ENCODE data around the gene ALAD.

The ALAD gene

DNA sequence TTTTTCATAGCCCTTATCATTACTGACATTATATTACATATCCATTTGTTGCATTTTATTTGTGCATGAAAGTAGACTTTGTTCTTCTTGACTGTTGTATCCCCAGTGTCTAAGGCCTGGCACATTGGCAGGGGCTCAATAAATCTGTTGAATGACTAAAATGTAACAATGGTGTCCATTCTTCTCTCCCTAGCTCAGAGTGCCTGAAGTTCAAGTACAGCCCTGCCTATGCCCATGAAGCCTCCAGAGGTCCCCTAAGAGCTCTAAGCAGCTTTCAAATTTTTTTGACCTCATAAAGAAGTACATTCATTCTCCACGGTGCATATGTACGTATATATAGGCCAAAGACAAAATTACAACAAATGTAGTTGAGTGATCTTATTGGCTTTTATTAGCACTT lies 55.9 kb downstream of the ALAD start:
- no peaks in the 10 kb centered on the region for H3K27me3 ChIP-seq (replicated peaks in 2 of 5; ENCODE audit: control insufficient read depth in 4 of 5, insufficient read depth in 5 of 5, low read length in 4 of 5)
- no peaks in the 10 kb centered on the region for H3K36me3 ChIP-seq (ENCODE audit: control insufficient read depth in 4 of 4, insufficient read depth in 4 of 4, low read length in 3 of 4)
- no CpG with 5 or more reads among the region's 2 CpGs for WGBS (ENCODE audit: insufficient coverage)
- H3K4me3 ChIP-seq (ENCODE audit: control insufficient read depth in 1 of 7, extremely low read depth in 1 of 7, insufficient read depth in 4 of 7, low read depth in 2 of 7, low read length in 6 of 7): no peak overlapping the region
- POLR2A ChIA-PET: no interaction called here
- peaks cover 13 to 79% (median 53%) of the 10 kb centered on the region in 4 experiments for H3K4me1 ChIP-seq (ENCODE audit: control extremely low read depth in 1 of 4, control insufficient read depth in 4 of 4, insufficient read depth in 4 of 4, low read length in 3 of 4)
- DNase-seq: peak in 2 of 3 donors; percentile 14 to 31
- CTCF ChIA-PET: interaction anchor here (1.1 to 1.3 kb wide), 5 partner anchors 33 to 242 kb away, joined by 3 to 4 read pairs (median 3); no protein-coding TSS in a partner anchor
- H3K27ac ChIP-seq (ENCODE audit: insufficient read depth in 1 of 2, low read depth in 1 of 2, low read length in 2 of 2, poor library complexity in 1 of 2, severe bottlenecking in 2 of 2): peak overlapping the region in 1 of 2 experiments; percentile 17
- no peaks in the 10 kb centered on the region for H3K9me3 ChIP-seq (ENCODE audit: control extremely low read depth in 1 of 5, control insufficient read depth in 4 of 5, insufficient read depth in 2 of 5, low read depth in 1 of 5, low read length in 4 of 5)

DNA sequence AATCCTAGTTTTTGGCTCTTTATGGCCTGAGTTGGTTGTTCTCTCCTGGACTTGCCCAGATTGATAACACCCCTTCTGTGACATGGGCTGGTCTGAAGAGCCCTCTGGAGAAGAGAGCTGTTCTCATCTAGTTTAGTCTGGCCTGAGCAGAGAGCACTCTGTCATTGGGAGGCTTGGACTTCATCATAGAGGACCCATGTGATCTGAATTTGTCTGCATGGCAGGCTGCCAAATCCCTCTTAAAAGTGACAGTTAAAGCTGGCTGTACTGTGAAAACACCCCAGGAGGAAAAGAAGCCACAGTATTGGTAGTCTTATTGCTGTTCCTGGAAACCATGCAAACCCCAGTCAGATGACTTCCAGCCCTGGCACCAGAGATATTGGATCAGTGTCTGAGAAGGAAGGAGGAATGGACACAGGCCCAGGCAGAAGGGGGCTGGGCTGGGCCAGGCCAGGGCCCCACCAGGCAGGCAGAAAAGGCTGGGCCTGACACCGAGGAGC lies 57.3 kb downstream of the ALAD start:
- ChIA-PET CTCF (interaction anchor here (1.3 kb wide), 1 partner anchor 62 kb away, joined by 3 read pairs; no protein-coding TSS in a partner anchor), POLR2A (no interaction called here)
- Histone ChIP-seq H3K9me3 (ENCODE audit: control extremely low read depth in 1 of 5, control insufficient read depth in 4 of 5, insufficient read depth in 2 of 5, low read depth in 1 of 5, low read length in 4 of 5) (no peaks in the 10 kb centered on the region), H3K4me1 (ENCODE audit: control extremely low read depth in 1 of 4, control insufficient read depth in 4 of 4, insufficient read depth in 4 of 4, low read length in 3 of 4) (peaks cover 15 to 80% (median 55%) of the 10 kb centered on the region in 4 experiments), H3K27me3 (replicated peaks in 2 of 5; ENCODE audit: control insufficient read depth in 4 of 5, insufficient read depth in 5 of 5, low read length in 4 of 5) (no peaks in the 10 kb centered on the region), H3K36me3 (ENCODE audit: control insufficient read depth in 4 of 4, insufficient read depth in 4 of 4, low read length in 3 of 4) (no peaks in the 10 kb centered on the region), H3K27ac (ENCODE audit: insufficient read depth in 1 of 2, low read depth in 1 of 2, low read length in 2 of 2, poor library complexity in 1 of 2, severe bottlenecking in 2 of 2) (peak overlapping the region; percentile 47 to 73), H3K4me3 (ENCODE audit: control insufficient read depth in 1 of 7, extremely low read depth in 1 of 7, insufficient read depth in 4 of 7, low read depth in 2 of 7, low read length in 6 of 7) (peak overlapping the region in 2 of 7 experiments; percentile 7)
- WGBS (ENCODE audit: insufficient coverage): no CpG with 5 or more reads among the region's 1 CpG
- DNase-seq: peak; percentile 81 to 95 (median 93)

DNA sequence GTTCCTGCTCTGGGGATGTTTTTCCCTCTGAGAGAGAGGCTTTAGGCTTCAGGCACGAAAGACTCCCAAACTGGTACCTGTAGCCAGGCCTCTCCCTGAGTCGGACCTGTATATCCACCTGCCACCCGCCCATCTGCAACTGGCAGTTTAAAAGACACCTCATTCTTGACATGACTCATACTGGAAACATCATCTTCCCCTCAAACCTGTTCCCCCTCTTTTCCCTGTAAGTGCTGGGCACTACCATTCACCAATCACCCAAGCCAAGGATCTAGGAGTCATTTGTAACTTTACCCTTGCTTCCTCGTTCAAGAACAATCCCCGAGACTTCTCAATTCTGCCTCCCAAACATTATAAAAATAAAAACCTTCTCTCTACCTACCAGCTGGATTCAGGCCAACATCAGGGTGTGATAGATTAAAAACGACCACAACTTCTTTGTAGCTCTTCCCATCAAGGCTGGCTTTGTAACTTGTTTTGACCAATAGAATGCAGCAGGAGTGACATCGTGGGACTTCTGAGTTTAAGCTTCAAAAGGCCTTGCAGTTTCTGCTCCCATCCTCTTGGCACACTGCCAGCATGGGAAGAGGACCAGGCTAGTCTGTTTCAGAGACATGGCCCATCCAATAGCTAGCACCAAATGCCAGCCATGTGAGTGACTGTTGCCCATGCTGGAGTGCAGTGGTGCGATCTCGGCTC lies 59.2 kb downstream of the ALAD start:
- Histone ChIP-seq H3K36me3 (ENCODE audit: control insufficient read depth in 4 of 4, insufficient read depth in 4 of 4, low read length in 3 of 4) (no peaks in the 10 kb centered on the region), H3K27ac (ENCODE audit: insufficient read depth in 1 of 2, low read depth in 1 of 2, low read length in 2 of 2, poor library complexity in 1 of 2, severe bottlenecking in 2 of 2) (no peak overlapping the region), H3K4me3 (ENCODE audit: control insufficient read depth in 1 of 7, extremely low read depth in 1 of 7, insufficient read depth in 4 of 7, low read depth in 2 of 7, low read length in 6 of 7) (no peak overlapping the region), H3K27me3 (replicated peaks in 2 of 5; ENCODE audit: control insufficient read depth in 4 of 5, insufficient read depth in 5 of 5, low read length in 4 of 5) (no peaks in the 10 kb centered on the region), H3K9me3 (ENCODE audit: control extremely low read depth in 1 of 5, control insufficient read depth in 4 of 5, insufficient read depth in 2 of 5, low read depth in 1 of 5, low read length in 4 of 5) (no peaks in the 10 kb centered on the region), H3K4me1 (ENCODE audit: control extremely low read depth in 1 of 4, control insufficient read depth in 4 of 4, insufficient read depth in 4 of 4, low read length in 3 of 4) (peaks cover 13 to 64% (median 50%) of the 10 kb centered on the region in 4 experiments)
- POLR2A ChIA-PET: interaction anchor here (2.5 kb wide), 1 partner anchor 8 kb away, joined by 22 read pairs; the partner anchor contains the start of gene BSPRY
- WGBS (ENCODE audit: insufficient coverage): 67% methylated on average over 8 of the region's 9 CpGs
- DNase-seq: peak in 2 of 3 donors; percentile 68 to 75
- CTCF ChIA-PET: interaction anchor here (0.7 to 2.6 kb wide), 3 partner anchors 9 to 34 kb away, joined by 3 to 7 read pairs (median 4); partner anchors contain the start of gene HDHD3

DNA sequence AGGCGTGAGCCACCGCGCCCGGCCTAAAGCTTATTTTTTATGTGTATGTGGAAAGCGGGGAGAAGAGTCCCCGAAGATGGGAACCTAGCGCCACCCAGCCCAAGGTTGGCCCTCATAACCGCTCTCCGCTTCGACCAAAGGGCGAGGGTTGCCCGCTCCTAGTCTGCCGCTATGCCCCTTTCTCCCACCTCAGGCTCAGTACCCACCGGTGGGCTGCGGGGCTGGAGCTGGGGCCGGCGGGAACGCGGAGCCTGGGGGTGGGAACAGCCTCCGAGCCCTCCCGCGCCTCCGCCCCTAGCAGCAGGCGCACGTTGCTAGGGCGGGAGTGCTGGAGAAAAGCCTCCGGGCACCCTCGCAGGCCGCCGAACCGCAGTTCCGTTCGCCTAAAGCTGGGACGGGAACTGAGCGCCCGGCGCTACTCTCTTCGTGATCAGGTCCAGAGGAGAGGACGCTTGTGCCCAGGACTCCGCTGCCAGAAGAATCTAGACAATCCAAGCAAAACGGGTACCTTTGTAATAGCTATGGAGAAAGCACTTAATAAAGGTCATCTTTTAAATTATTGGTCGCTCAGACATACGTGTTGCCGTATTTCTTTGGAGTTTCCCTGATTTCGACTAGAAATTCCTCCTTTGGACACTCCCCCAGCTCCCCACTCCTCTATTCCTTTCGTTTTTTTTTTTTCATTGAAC lies 60.9 kb downstream of the ALAD start, which contains the start of gene WDR31:
WDR31 (minus strand) TSS at position 265 of the 689 bp plus-strand sequence. CDS start 8,253 bp downstream, outside the sequence.
- H3K36me3 ChIP-seq (ENCODE audit: control insufficient read depth in 4 of 4, insufficient read depth in 4 of 4, low read length in 3 of 4): no peaks in the 10 kb centered on the region
- H3K27ac ChIP-seq (ENCODE audit: insufficient read depth in 1 of 2, low read depth in 1 of 2, low read length in 2 of 2, poor library complexity in 1 of 2, severe bottlenecking in 2 of 2): peak within 1 kb of the TSS; percentile 61 to 78
- ChIA-PET CTCF (interaction anchor here (0.6 to 2.6 kb wide), 12 partner anchors 10 to 249 kb away, joined by 3 to 14 read pairs (median 4); partner anchors contain the start of genes ALAD, BSPRY, CDC26 and HDHD3), POLR2A (interaction anchor here (0.6 to 2.5 kb wide), 5 partner anchors 9 to 70 kb away, joined by 3 to 22 read pairs (median 5); partner anchors contain the start of genes BSPRY, CDC26, POLE3 and PRPF4)
- peak within 1 kb of the TSS; percentile 80 to 95 (median 87) for H3K4me3 ChIP-seq (ENCODE audit: control insufficient read depth in 1 of 7, extremely low read depth in 1 of 7, insufficient read depth in 4 of 7, low read depth in 2 of 7, low read length in 6 of 7)
- no peaks in the 10 kb centered on the region for H3K27me3 ChIP-seq (replicated peaks in 2 of 5; ENCODE audit: control insufficient read depth in 4 of 5, insufficient read depth in 5 of 5, low read length in 4 of 5)
- H3K4me1 ChIP-seq (ENCODE audit: control extremely low read depth in 1 of 4, control insufficient read depth in 4 of 4, insufficient read depth in 4 of 4, low read length in 3 of 4): peaks cover 13 to 57% (median 49%) of the 10 kb centered on the region in 4 experiments
- H3K9me3 ChIP-seq (ENCODE audit: control extremely low read depth in 1 of 5, control insufficient read depth in 4 of 5, insufficient read depth in 2 of 5, low read depth in 1 of 5, low read length in 4 of 5): no peaks in the 10 kb centered on the region
- WGBS (ENCODE audit: insufficient coverage): 1% methylated on average over 31 of the region's 46 CpGs
- peak; percentile 88 to 90 (median 89) for DNase-seq

DNA sequence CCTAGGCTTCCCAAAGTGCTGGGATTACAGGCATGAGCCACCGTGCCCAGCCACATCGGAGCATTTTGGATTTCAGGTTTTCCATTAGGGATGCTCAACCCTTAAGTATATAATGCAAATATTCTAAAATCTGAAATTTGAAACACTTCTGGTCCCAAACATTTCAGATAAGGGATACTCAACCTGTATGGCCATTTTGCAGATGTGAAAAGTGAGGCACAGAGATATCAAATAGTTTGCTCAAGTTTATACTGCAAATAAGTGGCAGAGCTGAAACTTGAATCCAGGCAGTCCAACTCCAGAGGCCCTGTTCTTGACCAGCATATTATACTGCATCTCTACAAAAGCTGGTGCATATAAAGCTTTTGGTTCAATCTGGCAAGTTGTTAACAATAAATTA lies 63.4 kb downstream of the ALAD start:
- H3K4me1 ChIP-seq (ENCODE audit: control extremely low read depth in 1 of 4, control insufficient read depth in 4 of 4, insufficient read depth in 4 of 4, low read length in 3 of 4): peaks cover 6 to 37% (median 29%) of the 10 kb centered on the region in 4 experiments
- no peak overlapping the region for H3K27ac ChIP-seq (ENCODE audit: insufficient read depth in 1 of 2, low read depth in 1 of 2, low read length in 2 of 2, poor library complexity in 1 of 2, severe bottlenecking in 2 of 2)
- no peaks in the 10 kb centered on the region for H3K27me3 ChIP-seq (replicated peaks in 2 of 5; ENCODE audit: control insufficient read depth in 4 of 5, insufficient read depth in 5 of 5, low read length in 4 of 5)
- H3K9me3 ChIP-seq (ENCODE audit: control extremely low read depth in 1 of 5, control insufficient read depth in 4 of 5, insufficient read depth in 2 of 5, low read depth in 1 of 5, low read length in 4 of 5): no peaks in the 10 kb centered on the region
- H3K4me3 ChIP-seq (ENCODE audit: control insufficient read depth in 1 of 7, extremely low read depth in 1 of 7, insufficient read depth in 4 of 7, low read depth in 2 of 7, low read length in 6 of 7): no peak overlapping the region
- WGBS (ENCODE audit: insufficient coverage): no CpG with 5 or more reads among the region's 2 CpGs
- POLR2A ChIA-PET: no interaction called here
- no peaks in the 10 kb centered on the region for H3K36me3 ChIP-seq (ENCODE audit: control insufficient read depth in 4 of 4, insufficient read depth in 4 of 4, low read length in 3 of 4)
- DNase-seq: no peak
- CTCF ChIA-PET: interaction anchor here (1.2 to 2.0 kb wide), 3 partner anchors 10 to 69 kb away, joined by 4 to 7 read pairs (median 6); no protein-coding TSS in a partner anchor

Data from common myeloid progenitor, CD34-positive (primary cell).